Measurements from ENCODE around the gene MCM3AP.

Gene MCM3AP

GRCh38 chr21:46304955-46305354 is 19.5 kb upstream of the MCM3AP start:
- POLR2A ChIA-PET: no interaction called here
- CTCF ChIA-PET: interaction anchor here (1.1 kb wide), 1 partner anchor 161 kb away, joined by 3 read pairs; no protein-coding TSS in a partner anchor
- no peak for DNase-seq (ENCODE audit: low read depth, low spot score)
- no peak for TF ChIP-seq CTCF (IDR thresholded peaks at IDR 0.05; ENCODE audit: insufficient read depth, low read length, missing control alignments)
- no peak overlapping the region for H3K4me3 ChIP-seq (ENCODE audit: low read depth, low read length)

- ChIA-PET CTCF (no interaction called here), POLR2A (no interaction called here)
- H3K4me3 ChIP-seq (ENCODE audit: low read depth, low read length): no peak overlapping the region
- TF ChIP-seq CTCF (IDR thresholded peaks at IDR 0.05; ENCODE audit: insufficient read depth, low read length, missing control alignments): no peak
- no peak for DNase-seq (ENCODE audit: low read depth, low spot score)
These were observed 19.0 kb upstream of the MCM3AP start for GRCh38 chr21:46304437-46304836.

GRCh38 chr21:46301759-46302158 is 16.3 kb upstream of the MCM3AP start:
- ChIA-PET CTCF (no interaction called here), POLR2A (no interaction called here)
- H3K4me3 ChIP-seq (ENCODE audit: low read depth, low read length): no peak overlapping the region
- no peak for DNase-seq (ENCODE audit: low read depth, low spot score)
- no peak for TF ChIP-seq CTCF (IDR thresholded peaks at IDR 0.05; ENCODE audit: insufficient read depth, low read length, missing control alignments)

- ChIA-PET POLR2A (interaction anchor here (0.6 kb wide), 1 partner anchor 46 kb away, joined by 3 read pairs; no protein-coding TSS in a partner anchor), CTCF (no interaction called here)
- TF ChIP-seq CTCF (IDR thresholded peaks at IDR 0.05; ENCODE audit: insufficient read depth, low read length, missing control alignments): no peak
- DNase-seq (ENCODE audit: low read depth, low spot score): no peak
- no peak overlapping the region for H3K4me3 ChIP-seq (ENCODE audit: low read depth, low read length)
These were observed 13.8 kb upstream of the MCM3AP start for GRCh38 chr21:46299167-46299566.

GRCh38 chr21:46297338-46298271 is 12.2 kb upstream of the MCM3AP start:
- DNase-seq (ENCODE audit: low read depth, low spot score): no peak
- no peak for TF ChIP-seq CTCF (IDR thresholded peaks at IDR 0.05; ENCODE audit: insufficient read depth, low read length, missing control alignments)
- H3K4me3 ChIP-seq (ENCODE audit: low read depth, low read length): peak overlapping the region; percentile 15
- ChIA-PET CTCF (interaction anchor here (1.4 kb wide), 1 partner anchor 13 kb away, joined by 3 read pairs; no protein-coding TSS in a partner anchor), POLR2A (no interaction called here)

GRCh38 chr21:46295996-46296752 is 10.8 kb upstream of the MCM3AP start:
- TF ChIP-seq CTCF (IDR thresholded peaks at IDR 0.05; ENCODE audit: insufficient read depth, low read length, missing control alignments): no peak
- H3K4me3 ChIP-seq (ENCODE audit: low read depth, low read length): no peak overlapping the region
- POLR2A ChIA-PET: no interaction called here
- CTCF ChIA-PET: interaction anchor here (1.1 kb wide), 1 partner anchor 10 kb away, joined by 5 read pairs; the partner anchor contains the start of genes MCM3AP and YBEY
- no peak for DNase-seq (ENCODE audit: low read depth, low spot score)
